NB4 (cell line): ENCODE data around the gene GBF1.

Experiments used
- DNase-seq: peaks from one replicate; pipeline ENCODE4 v3.0.0; 2010; ENCODE audit warnings: low read depth
- H3K4me3 ChIP-seq: one replicate; pipeline ENCODE4 v1.5.1; 2011; ENCODE audit warnings: mild to moderate bottlenecking, low read depth, low read length, moderate library complexity
- CTCF ChIP-seq: IDR thresholded peaks from one replicate; pipeline ENCODE4 v1.5.1; 2012; ENCODE audit warnings: low read depth, low read length
- MAX ChIP-seq: IDR thresholded peaks from 2 replicates; pipeline ENCODE4 v1.6.1; 2011; ENCODE audit warnings: low read depth, low read length
- MYC ChIP-seq: IDR thresholded peaks from 2 replicates; pipeline ENCODE4 v1.6.1; 2011; ENCODE audit warnings: low read depth, low read length
- POLR2A ChIP-seq: IDR thresholded peaks from 2 replicates; pipeline ENCODE4 v1.6.1; 2011; ENCODE audit warnings: mild to moderate bottlenecking; ENCODE audit not compliant: insufficient read length; ENCODE audit errors: extremely low read depth

Gene GBF1

GRCh38 chr10:102408728-102409603 is 163.6 kb downstream of the GBF1 start:
- TF ChIP-seq MYC (no peak), POLR2A (no peak)
- no peak for DNase-seq
- no peak overlapping the region for H3K4me3 ChIP-seq

- no peak for TF ChIP-seq MAX
- TF ChIP-seq MYC: no peak
- no peak for TF ChIP-seq POLR2A
- TF ChIP-seq CTCF: no peak
- DNase-seq: no peak
- no peak overlapping the region for H3K4me3 ChIP-seq
Measured at GRCh38 chr10:102409604-102410428, 164.5 kb downstream of the GBF1 start.

GRCh38 chr10:102410429-102411073 is 165.2 kb downstream of the GBF1 start:
- no peak overlapping the region for H3K4me3 ChIP-seq
- DNase-seq: no peak
- no peak for TF ChIP-seq POLR2A
- no peak for TF ChIP-seq MYC
- no peak for TF ChIP-seq MAX
- TF ChIP-seq CTCF: no peak

- TF ChIP-seq MYC: no peak
- TF ChIP-seq POLR2A: no peak
- TF ChIP-seq CTCF: no peak
- TF ChIP-seq MAX: no peak
- no peak for DNase-seq
- no peak overlapping the region for H3K4me3 ChIP-seq
Measured at GRCh38 chr10:102411341-102412255, 166.3 kb downstream of the GBF1 start.

- H3K4me3 ChIP-seq: no peak overlapping the region
- TF ChIP-seq POLR2A (no peak), CTCF (no peak), MYC (no peak), MAX (no peak)
- DNase-seq: no peak
Measured at GRCh38 chr10:102412293-102412692, 167.0 kb downstream of the GBF1 start.
